Measurements from ENCODE around the gene PAXX.

The PAXX gene

DNA sequence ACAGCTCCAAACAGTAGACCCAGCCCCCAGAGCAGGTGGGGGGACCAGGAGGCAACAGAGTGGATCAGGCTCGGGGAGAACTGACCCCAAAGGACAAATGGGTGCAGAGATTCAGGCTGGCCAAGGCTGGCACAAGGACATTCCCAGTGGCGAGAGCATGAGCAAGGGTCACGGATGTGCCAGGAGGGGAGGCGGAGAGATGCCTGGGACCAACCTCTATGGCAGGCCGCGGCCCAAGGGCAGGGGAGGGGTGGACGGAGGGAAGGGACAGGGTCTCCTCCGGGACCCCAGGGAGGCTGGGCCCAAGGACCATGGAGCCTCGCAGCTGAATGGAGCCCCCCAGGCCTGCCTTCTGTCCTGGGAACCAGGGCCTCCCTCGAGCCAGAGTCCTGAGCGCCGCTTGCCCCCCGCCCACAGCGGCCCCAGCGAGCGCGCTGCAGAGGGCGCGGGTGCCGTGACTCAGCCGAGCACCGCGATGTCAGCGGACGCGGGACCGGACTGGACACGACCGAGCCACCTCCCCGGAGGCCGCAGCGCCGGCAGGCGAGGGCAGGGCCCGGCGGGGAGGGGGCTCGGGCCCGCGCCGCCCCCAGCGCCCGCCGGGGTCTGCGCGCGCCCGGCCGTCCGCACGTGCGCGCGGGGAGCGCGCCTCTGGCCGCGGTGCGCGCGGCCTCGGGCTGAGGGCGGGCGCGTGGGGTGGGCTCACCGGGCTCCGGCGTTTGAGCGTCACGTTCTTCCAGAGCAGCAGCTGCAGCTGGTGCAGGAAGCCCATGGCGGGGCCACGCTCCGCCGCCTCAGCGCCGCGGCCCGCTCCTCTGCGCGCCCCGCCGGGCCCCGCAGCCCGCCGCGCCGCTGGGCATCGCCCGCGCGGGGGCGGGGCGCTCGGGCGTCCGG is 35.4 kb downstream of the PAXX start, which contains the start of gene ABCA2:
Gene ABCA2 (minus strand): TSS at position 869 of the 894 bp plus-strand sequence. CDS start 97 bp downstream, at position 772.
- ChIA-PET CTCF (interaction anchor here (1.7 to 2.7 kb wide), 5 partner anchors 35 to 186 kb away, joined by 4 to 23 read pairs (median 11); partner anchors contain the start of genes AJM1, PAXX and SAPCD2), POLR2A (interaction anchor here (1.1 to 1.7 kb wide), 3 partner anchors 35 to 237 kb away, joined by 3 to 8 read pairs (median 4); partner anchors contain the start of gene TMEM141)
- TF ChIP-seq TARDBP (IDR thresholded peaks at IDR 0.05) (no peak), BHLHE40 (IDR thresholded peaks at IDR 0.05; ENCODE audit: borderline replicate concordance) (no peak), FOXM1 (IDR thresholded peaks at IDR 0.05; ENCODE audit: borderline replicate concordance) (no peak), ZNF384 (IDR thresholded peaks at IDR 0.05) (no peak)
- DNase-seq (ENCODE audit: extremely low spot score), result peak; percentile 33

DNA sequence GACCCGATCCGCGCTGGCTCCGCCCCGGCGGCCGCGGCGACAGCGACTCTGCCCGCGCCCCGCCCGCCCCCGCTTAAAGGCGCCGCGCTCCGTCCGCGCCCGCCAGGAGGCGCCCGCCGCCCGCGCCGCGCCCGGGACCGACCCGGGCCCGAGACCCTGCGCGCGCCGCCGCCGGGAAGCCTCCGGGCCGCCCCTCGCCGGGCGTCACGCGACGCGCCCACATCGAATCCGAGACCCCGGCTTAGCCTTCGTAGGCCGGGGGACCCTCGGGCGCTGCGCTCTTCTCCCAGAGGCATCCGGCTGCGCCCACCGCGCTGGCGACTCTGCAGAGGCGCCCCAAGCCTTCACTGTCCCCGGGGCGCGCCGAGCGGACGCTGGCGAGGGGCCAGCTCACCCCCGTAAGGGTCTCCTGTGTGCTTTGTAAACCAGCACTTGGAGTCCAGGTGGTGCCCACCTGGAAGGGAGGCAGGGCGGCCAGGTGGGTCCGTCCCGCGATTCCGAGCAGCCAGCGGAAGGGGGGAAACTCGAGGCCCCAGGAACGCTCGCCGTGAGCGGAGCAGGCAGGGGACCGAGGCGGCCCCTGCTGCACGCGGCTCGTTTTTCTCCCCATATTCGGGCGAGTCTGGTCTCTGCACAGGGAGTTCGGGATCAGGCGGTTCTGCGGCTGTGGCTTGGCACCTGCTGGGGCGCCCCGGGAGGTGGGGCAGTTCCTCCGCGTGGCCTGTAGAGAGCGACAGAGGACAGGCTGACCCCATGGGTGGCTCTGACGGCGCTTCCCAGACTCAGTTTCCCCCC is 36.2 kb downstream of the PAXX start:
- CTCF ChIA-PET, result interaction anchor here (0.9 to 2.7 kb wide), 22 partner anchors 8 to 241 kb away, joined by 3 to 23 read pairs (median 5); partner anchors contain the start of genes AJM1, PAXX and SAPCD2
- POLR2A ChIA-PET, result interaction anchor here (1.1 to 1.4 kb wide), 2 partner anchors 101 to 238 kb away, joined by 3 to 5 read pairs; partner anchors contain the start of gene TMEM141
- TF ChIP-seq ARNT (IDR thresholded peaks at IDR 0.05), result no peak
- no peak for TF ChIP-seq NFRKB (IDR thresholded peaks at IDR 0.05)
- TF ChIP-seq SP1 (IDR thresholded peaks at IDR 0.05), result no peak
- TF ChIP-seq LEF1 (IDR thresholded peaks at IDR 0.05; ENCODE audit: borderline replicate concordance), result no peak
- DNase-seq (ENCODE audit: extremely low spot score), result peak; percentile 85

DNA sequence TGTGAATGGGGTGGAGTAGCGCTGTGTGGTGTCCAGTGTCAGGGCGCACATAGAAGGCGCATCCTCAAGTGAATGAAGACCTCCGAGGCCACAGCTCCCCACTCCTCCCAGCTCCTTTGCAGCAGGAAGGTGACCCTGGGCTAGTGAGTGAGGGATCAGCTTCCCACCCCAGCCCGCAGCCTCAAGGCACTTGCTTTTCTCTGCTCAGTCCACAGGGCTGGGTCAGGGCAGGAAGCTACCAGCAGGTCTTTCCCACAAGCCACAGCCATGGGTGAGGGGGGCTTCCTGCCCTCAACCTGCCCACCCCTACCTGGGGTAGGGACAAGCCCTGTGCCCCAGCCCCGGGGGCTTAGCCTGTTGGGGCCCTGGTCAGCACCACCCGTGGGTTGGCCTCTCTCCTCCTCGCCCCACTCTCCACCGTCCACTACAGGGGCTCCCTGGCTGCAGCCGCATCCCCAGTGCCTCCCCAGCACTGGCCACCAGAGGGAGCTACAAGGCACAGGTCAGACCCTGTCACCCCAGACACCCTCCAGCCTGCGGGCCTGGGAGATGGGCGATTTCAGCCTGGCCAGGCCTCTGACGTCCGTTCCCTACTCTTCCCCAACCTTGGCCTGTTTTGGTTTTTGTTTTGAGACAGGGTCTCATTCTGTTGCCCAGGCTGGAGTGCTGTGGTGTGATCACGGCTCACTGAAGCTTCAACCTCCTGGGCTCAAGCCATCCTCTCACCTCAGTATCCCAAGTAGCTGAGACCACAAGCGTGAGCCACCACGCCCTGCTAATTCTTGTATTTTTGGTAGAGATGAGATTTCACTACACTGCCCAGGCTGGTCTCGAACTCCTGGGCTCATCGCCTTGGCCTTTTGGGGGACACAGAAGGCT is 37.1 kb downstream of the PAXX start:
- ChIA-PET CTCF (interaction anchor here (0.6 to 2.7 kb wide), 34 partner anchors 9 to 266 kb away, joined by 3 to 23 read pairs (median 4); partner anchors contain the start of genes AJM1, MAN1B1, PAXX and SAPCD2), POLR2A (interaction anchor here (0.9 to 1.7 kb wide), 4 partner anchors 15 to 239 kb away, joined by 3 to 5 read pairs (median 4); partner anchors contain the start of gene TMEM141)
- TF ChIP-seq ARNT (IDR thresholded peaks at IDR 0.05), result no peak
- no peak for TF ChIP-seq LEF1 (IDR thresholded peaks at IDR 0.05; ENCODE audit: borderline replicate concordance)
- TF ChIP-seq SP1 (IDR thresholded peaks at IDR 0.05), result no peak
- TF ChIP-seq L3MBTL2 (conservative IDR thresholded peaks at IDR 0.05), result no peak
- TF ChIP-seq, protein P1, sequence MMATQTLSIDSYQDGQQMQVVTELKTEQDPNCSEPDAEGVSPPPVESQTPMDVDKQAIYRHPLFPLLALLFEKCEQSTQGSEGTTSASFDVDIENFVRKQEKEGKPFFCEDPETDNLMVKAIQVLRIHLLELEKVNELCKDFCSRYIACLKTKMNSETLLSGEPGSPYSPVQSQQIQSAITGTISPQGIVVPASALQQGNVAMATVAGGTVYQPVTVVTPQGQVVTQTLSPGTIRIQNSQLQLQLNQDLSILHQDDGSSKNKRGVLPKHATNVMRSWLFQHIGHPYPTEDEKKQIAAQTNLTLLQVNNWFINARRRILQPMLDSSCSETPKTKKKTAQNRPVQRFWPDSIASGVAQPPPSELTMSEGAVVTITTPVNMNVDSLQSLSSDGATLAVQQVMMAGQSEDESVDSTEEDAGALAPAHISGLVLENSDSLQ (IDR thresholded peaks at IDR 0.05), result no peak
- TF ChIP-seq FOXK2 (IDR thresholded peaks at IDR 0.05), result no peak
- TF ChIP-seq BHLHE40 (IDR thresholded peaks at IDR 0.05; ENCODE audit: borderline replicate concordance), result no peak
- TF ChIP-seq SUZ12 (IDR thresholded peaks at IDR 0.05), result no peak
- no peak for TF ChIP-seq ZNF384 (IDR thresholded peaks at IDR 0.05)
- TF ChIP-seq CTBP1 (IDR thresholded peaks at IDR 0.05; ENCODE audit: borderline replicate concordance), result no peak
- TF ChIP-seq FOXA1 (IDR thresholded peaks at IDR 0.05), result no peak
- no peak for TF ChIP-seq NFRKB (IDR thresholded peaks at IDR 0.05)
- TF ChIP-seq TARDBP (IDR thresholded peaks at IDR 0.05), result no peak
- TF ChIP-seq FOXM1 (IDR thresholded peaks at IDR 0.05; ENCODE audit: borderline replicate concordance), result no peak
- peak; percentile 75 for DNase-seq (ENCODE audit: extremely low spot score)

DNA sequence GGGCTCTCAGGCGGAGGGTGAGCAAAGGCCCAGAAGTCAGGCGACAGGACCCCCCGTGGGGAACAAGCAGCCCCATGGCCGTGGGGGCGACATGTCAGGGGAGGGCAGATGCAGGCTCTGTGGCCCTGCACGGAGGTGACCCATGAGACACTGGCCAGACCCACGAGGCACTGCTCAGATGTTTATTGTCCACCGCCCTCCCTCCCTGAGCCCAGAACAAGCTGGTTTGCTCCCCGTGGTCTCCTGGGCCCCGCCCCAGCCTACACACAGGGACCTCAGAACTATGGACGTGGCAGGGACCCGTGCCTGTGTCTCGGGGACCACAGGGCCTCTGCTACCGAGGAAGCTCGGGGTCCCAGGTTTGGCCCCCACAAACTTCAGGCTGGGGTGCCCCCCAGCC is 37.8 kb downstream of the PAXX start:
- no peak for DNase-seq (ENCODE audit: extremely low spot score)
- no peak for TF ChIP-seq LEF1 (IDR thresholded peaks at IDR 0.05; ENCODE audit: borderline replicate concordance)
- no peak for TF ChIP-seq FOXK2 (IDR thresholded peaks at IDR 0.05)
- TF ChIP-seq SP1 (IDR thresholded peaks at IDR 0.05), result no peak
- no peak for TF ChIP-seq ARNT (IDR thresholded peaks at IDR 0.05)
- CTCF ChIA-PET, result interaction anchor here (0.6 to 2.7 kb wide), 31 partner anchors 9 to 267 kb away, joined by 3 to 23 read pairs (median 4); partner anchors contain the start of genes AJM1, MAN1B1, PAXX and SAPCD2
- POLR2A ChIA-PET, result interaction anchor here (0.9 to 1.7 kb wide), 3 partner anchors 14 to 100 kb away, joined by 4 to 5 read pairs (median 4); no protein-coding TSS in a partner anchor

DNA sequence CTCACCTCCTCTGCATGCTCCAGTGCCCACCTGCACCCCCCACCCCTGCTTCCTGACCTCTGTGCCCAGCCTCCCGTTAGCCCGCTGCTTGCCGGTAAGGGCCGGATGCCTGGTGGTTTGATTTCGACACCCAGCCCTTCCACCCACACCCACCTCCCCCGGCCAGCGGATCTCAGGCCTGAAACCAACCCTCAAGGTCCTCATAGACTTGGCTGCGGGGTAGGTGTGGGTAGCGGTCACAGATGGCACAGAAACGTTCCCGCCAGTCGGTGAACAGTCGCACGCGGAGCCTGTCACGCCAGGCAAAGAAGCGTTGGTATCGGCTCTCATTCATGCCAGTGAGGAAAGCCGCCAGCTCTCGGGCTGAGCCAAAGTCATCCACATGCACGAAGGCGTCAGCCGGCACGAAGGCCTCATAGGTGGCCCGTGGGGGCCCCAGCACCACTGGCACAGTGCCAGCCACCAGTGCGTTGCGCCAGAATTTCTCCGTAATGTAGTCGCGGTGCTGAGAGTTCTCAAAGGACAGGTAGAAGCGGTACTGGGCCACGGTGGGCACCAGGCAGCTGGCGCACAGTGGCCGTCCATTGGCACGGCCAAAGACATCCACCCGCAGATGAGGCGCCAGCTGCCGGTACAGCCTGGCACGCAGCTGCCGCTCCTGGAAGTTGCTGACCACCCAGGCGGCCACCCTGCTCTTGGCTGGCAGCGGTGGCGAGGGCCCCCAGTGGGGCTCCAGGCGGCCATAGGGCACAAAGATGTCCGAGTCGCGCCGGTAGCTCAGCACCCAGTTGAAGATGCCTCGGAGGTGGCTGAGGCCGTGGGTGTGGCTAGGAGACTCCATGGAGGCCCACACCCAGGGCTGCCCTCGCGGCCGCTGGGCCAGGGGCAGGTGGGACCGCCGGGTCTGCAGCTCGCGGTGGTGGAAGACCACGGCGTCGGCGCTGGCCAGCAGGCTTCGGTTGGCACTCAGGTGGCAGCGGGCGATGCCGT is 38.6 kb downstream of the PAXX start:
- ChIA-PET POLR2A (interaction anchor here (0.7 to 1.7 kb wide), 2 partner anchors 38 to 83 kb away, joined by 3 to 4 read pairs; partner anchors contain the start of gene PAXX), CTCF (interaction anchor here (0.7 to 2.7 kb wide), 2 partner anchors 73 to 83 kb away, joined by 4 to 23 read pairs; no protein-coding TSS in a partner anchor)
- no peak for TF ChIP-seq ELF4 (IDR thresholded peaks at IDR 0.05)
- TF ChIP-seq HDGF (IDR thresholded peaks at IDR 0.05; ENCODE audit: borderline replicate concordance), result no peak
- TF ChIP-seq SUZ12 (IDR thresholded peaks at IDR 0.05), result no peak
- no peak for TF ChIP-seq ZNF384 (IDR thresholded peaks at IDR 0.05)
- TF ChIP-seq ARNT (IDR thresholded peaks at IDR 0.05), result no peak
- TF ChIP-seq NFRKB (IDR thresholded peaks at IDR 0.05), result no peak
- DNase-seq (ENCODE audit: extremely low spot score), result no peak
